GM12873 (cell line): ENCODE measurements around the gene DGLUCY.

Experiments used
- CTCF ChIP-seq: IDR thresholded peaks from 2 replicates; pipeline ENCODE4 v1.5.1; 2012; ENCODE audit warnings: low read depth, mild to moderate bottlenecking, moderate library complexity, low read length, control low read depth; ENCODE audit not compliant: insufficient read depth; ENCODE audit errors: missing control alignments

The DGLUCY gene

DNA sequence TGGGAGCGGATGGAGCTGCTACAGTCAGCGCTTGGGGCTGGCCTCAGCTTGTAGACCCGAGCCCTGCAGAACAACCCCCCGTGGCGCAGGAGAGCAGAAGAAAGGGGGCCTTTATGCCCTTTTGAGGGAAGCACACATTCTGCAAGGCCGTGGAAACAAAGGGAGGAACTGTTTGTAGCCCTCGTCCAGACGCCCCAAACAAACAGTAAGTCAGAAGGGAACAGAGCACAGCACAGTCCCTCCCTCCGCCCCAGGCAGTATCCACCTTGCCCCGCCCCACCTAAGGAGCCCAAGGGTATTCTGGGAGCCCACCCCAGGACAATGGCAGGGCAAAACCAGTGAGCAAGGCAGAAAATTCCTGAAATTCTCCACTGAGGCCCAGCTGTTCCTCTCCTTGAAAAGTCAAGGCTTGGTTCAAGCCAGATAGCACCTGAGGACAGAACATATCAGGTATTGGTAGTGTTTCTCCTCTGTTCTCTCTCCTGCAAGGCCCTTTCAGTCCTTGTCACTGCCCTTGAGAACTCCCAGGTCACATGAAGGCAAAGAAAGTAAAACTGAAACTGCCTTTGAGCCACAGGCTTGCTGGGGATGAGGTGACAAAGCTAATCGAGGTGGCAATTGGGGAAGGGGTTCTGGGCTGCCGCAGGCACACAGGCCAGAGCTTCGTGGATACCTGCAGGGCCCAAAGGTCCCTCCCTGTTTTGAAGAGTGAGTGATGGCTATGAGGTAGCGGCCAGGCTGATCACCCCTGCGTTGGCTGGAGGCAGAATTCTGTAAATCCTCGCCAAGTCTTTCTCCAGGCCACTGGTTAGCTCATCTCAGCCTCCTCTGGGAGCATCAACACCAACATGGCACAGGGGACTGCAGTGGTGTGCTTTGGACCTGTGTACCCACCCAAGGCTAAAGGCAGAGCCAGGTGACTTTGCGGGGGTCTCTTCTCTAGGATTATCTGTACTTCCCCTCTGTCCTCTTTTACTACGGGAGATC, 499 bp downstream of the DGLUCY start:
- TF ChIP-seq CTCF, result no peak

GRCh38 chr14:91115986-91116770, 2.3 kb downstream of the DGLUCY start:
- TF ChIP-seq CTCF, result no peak

DNA sequence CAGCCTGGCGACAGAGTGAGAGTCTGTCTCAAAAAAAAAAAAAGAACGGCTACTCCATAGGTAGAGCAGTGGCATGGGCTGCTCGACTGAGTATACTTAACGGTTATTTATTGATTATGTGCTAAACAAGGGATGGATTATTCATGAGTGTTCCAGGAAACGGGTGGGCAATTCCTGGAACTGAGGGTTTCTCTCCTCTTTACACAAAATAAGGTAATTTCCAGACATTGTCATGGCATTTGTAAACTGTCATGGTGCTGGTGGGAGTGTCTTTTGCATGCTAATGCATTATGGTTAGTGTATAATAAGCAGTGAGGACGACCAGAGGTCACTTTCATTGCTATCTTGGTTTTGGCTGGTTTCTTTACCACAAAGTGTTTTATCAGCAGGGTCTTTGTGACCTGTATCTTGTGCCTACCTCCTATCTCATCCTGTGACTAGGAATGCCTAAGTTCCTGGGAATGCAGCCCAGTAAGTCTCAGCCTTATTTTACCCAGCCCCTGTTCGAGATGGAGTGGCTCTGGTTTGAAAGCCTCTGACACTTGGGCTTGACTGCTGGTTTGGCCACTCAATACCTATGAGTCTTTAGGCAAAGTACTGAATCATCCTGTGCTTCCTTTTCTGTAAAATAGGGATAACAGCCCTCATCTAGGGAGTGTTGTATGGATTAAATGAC, 3.2 kb downstream of the DGLUCY start:
- no peak for TF ChIP-seq CTCF

GRCh38 chr14:91117960-91118359, 4.1 kb downstream of the DGLUCY start:
- no peak for TF ChIP-seq CTCF

DNA sequence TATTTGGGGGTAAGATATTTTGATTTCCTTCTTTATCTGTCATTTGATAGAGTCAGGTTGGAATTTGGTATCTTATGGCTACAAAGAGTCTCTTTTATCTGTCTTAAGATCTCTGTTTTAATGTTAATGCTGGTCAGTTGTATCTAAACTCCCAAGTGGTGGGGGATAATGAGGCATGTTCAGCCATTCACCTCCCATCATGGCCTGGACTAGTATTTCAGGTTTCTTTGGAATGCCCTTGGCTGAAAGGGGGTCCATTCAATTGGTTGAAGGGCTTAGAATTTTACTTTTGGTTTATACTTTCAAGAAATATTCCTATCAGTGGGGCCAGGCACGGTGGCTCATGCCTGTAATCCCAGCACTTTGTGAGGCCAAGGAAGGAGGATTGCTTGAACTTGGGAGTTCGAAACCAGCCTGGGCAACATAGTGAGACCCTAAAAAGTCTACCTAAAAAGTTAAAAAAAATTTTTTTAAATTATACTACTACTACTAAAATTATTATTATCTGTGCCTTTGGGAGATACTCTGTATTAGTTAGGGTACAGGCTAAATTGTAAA, 4.7 kb downstream of the DGLUCY start:
- TF ChIP-seq CTCF, result no peak

GRCh38 chr14:91119556-91120311, 5.9 kb downstream of the DGLUCY start:
- TF ChIP-seq CTCF, result no peak
